ENCODE measurements around the gene HS2ST1. TPM values are rescaled to one million over a fixed set of nuclear protein-coding genes. Genes with fewer than 3 reads are reported as not detected.

Gene HS2ST1
- total RNA-seq, 1 donor from 2014 or later: 19.0 TPM

GRCh38 chr1:86915737-86916235, 1.4 kb downstream of the HS2ST1 start:
- Histone ChIP-seq H3K27me3 (ENCODE audit: control insufficient read depth, insufficient read depth, low read length) (no peaks in the 10 kb centered on the region), H3K36me3 (ENCODE audit: control insufficient read depth, insufficient read depth, low read length) (no peaks in the 10 kb centered on the region), H3K4me3 (ENCODE audit: low read depth, low read length) (peak overlapping the region; percentile 83)
- no peak for DNase-seq (ENCODE audit: low read depth)
- peak; percentile 47 for FAIRE-seq
- TF ChIP-seq CTCF (IDR thresholded peaks at IDR 0.05; ENCODE audit: insufficient read depth, low read length, severe bottlenecking): no peak

- Histone ChIP-seq H3K4me3 (ENCODE audit: low read depth, low read length) (no peak overlapping the region), H3K36me3 (ENCODE audit: control insufficient read depth, insufficient read depth, low read length) (no peaks in the 10 kb centered on the region), H3K27me3 (ENCODE audit: control insufficient read depth, insufficient read depth, low read length) (no peaks in the 10 kb centered on the region)
- no peak for DNase-seq (ENCODE audit: low read depth)
- TF ChIP-seq CTCF (IDR thresholded peaks at IDR 0.05; ENCODE audit: insufficient read depth, low read length, severe bottlenecking): no peak
- no peak for FAIRE-seq
Observed at GRCh38 chr1:86916752-86917151, 2.3 kb downstream of the HS2ST1 start.

- Histone ChIP-seq H3K36me3 (ENCODE audit: control insufficient read depth, insufficient read depth, low read length) (no peaks in the 10 kb centered on the region), H3K4me3 (ENCODE audit: low read depth, low read length) (no peak overlapping the region), H3K27me3 (ENCODE audit: control insufficient read depth, insufficient read depth, low read length) (no peaks in the 10 kb centered on the region)
- DNase-seq (ENCODE audit: low read depth) (no peak), FAIRE-seq (no peak)
- no peak for TF ChIP-seq CTCF (IDR thresholded peaks at IDR 0.05; ENCODE audit: insufficient read depth, low read length, severe bottlenecking)
Observed at GRCh38 chr1:86922445-86922844, 8.0 kb downstream of the HS2ST1 start.

- Histone ChIP-seq H3K36me3 (ENCODE audit: control insufficient read depth, insufficient read depth, low read length) (no peaks in the 10 kb centered on the region), H3K4me3 (ENCODE audit: low read depth, low read length) (no peak overlapping the region), H3K27me3 (ENCODE audit: control insufficient read depth, insufficient read depth, low read length) (no peaks in the 10 kb centered on the region)
- no peak for TF ChIP-seq CTCF (IDR thresholded peaks at IDR 0.05; ENCODE audit: insufficient read depth, low read length, severe bottlenecking)
- no peak for FAIRE-seq
- no peak for DNase-seq (ENCODE audit: low read depth)
Observed at GRCh38 chr1:86924324-86924960, 10.0 kb downstream of the HS2ST1 start.

- no peaks in the 10 kb centered on the region for H3K27me3 ChIP-seq (ENCODE audit: control insufficient read depth, insufficient read depth, low read length)
- H3K4me3 ChIP-seq (ENCODE audit: low read depth, low read length): no peak overlapping the region
- no peaks in the 10 kb centered on the region for H3K36me3 ChIP-seq (ENCODE audit: control insufficient read depth, insufficient read depth, low read length)
- DNase-seq (ENCODE audit: low read depth) (no peak), FAIRE-seq (no peak)
- no peak for TF ChIP-seq CTCF (IDR thresholded peaks at IDR 0.05; ENCODE audit: insufficient read depth, low read length, severe bottlenecking)
Observed at GRCh38 chr1:86925742-86926141, 11.3 kb downstream of the HS2ST1 start.

GRCh38 chr1:86926883-86927282, 12.4 kb downstream of the HS2ST1 start:
- Histone ChIP-seq H3K27me3 (ENCODE audit: control insufficient read depth, insufficient read depth, low read length) (no peaks in the 10 kb centered on the region), H3K4me3 (ENCODE audit: low read depth, low read length) (no peak overlapping the region), H3K36me3 (ENCODE audit: control insufficient read depth, insufficient read depth, low read length) (no peaks in the 10 kb centered on the region)
- FAIRE-seq (no peak), DNase-seq (ENCODE audit: low read depth) (peak; percentile 20)
- no peak for TF ChIP-seq CTCF (IDR thresholded peaks at IDR 0.05; ENCODE audit: insufficient read depth, low read length, severe bottlenecking)
